GM10248 (cell line): ENCODE data around the gene MYG1.
"Not testable (repeated sequence)": the region's sequence is repeated elsewhere in the genome, so short reads cannot be mapped to it uniquely, and the experiment has no call there.

Source experiments
- CTCF ChIA-PET: fragments of 300-600 bp; sonication (Branson Sonifier 250); formaldehyde crosslinking; extraction: SDS; loops from one replicate; lab custom pipeline; 2021; ENCODE audit warnings: antibody characterized with exemption; lab: Yijun Ruan, JAX
- POLR2A ChIA-PET: fragments of 350-650 bp; sonication (Branson Sonifier 250); formaldehyde crosslinking; extraction: SDS; loops from one replicate; lab custom pipeline; 2020; ENCODE audit warnings: antibody characterized with exemption; lab: Yijun Ruan, JAX
- DNase-seq: peaks from one replicate; pipeline ENCODE4 v3.0.0; 2012; ENCODE audit errors: extremely low spot score
- TF ChIP-seq, protein P1 (sequence below): IDR thresholded peaks from 2 replicates; pipeline ENCODE4 v1.5.1; 2012; ENCODE audit warnings: mild to moderate bottlenecking, low read depth; ENCODE audit errors: extremely low read depth, missing control alignments, control extremely low read depth

The MYG1 gene

DNA sequence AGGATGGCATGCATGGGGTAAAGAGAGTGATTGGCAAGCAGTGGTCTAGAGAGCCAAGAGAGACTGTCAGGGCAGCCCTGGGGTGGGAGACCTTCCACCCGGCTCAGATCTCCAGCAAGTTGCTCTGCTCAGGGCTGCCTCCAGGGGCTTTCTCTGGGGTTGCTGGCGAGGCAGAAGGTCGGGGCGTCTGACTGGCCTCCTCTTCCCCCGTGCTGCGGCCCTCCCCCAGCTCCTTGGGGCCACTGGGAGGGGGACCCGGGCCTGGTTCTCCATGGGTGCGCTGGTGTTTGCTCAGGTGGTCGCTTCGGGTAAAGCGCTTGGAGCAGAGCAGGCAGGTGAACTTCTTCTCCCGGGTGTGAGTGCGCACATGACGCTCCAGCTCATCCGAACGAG lies 28.5 kb downstream of the MYG1 start:
- ChIA-PET POLR2A (no interaction called here), CTCF (interaction anchor here (0.6 to 17.1 kb wide), 12 partner anchors 10 to 188 kb away, joined by 3 to 442 read pairs (median 6); partner anchors contain the start of genes ESPL1, ITGB7, MYG1 and NPFF)
- no peak for DNase-seq
- TF ChIP-seq, protein P1, sequence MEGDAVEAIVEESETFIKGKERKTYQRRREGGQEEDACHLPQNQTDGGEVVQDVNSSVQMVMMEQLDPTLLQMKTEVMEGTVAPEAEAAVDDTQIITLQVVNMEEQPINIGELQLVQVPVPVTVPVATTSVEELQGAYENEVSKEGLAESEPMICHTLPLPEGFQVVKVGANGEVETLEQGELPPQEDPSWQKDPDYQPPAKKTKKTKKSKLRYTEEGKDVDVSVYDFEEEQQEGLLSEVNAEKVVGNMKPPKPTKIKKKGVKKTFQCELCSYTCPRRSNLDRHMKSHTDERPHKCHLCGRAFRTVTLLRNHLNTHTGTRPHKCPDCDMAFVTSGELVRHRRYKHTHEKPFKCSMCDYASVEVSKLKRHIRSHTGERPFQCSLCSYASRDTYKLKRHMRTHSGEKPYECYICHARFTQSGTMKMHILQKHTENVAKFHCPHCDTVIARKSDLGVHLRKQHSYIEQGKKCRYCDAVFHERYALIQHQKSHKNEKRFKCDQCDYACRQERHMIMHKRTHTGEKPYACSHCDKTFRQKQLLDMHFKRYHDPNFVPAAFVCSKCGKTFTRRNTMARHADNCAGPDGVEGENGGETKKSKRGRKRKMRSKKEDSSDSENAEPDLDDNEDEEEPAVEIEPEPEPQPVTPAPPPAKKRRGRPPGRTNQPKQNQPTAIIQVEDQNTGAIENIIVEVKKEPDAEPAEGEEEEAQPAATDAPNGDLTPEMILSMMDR: no peak

DNA sequence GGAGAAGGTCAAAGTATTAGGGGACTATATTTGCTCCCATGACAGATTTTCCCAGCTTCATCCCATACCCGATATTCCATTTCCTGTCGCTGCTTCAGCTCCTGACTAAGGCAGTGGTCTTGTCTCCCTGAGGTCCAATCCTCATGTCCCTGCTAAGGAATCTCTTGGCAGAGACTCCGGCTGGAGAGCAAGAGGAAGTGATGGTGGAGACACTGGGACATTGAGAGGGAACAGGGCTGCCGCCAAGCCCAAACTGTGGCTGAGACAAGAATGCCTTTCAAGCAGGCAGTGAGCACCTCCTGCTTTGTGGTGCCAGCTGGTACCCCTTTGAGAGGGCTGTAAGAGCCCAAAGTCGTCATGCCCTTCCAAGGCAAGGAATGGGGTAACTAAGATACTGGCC lies 31.2 kb downstream of the MYG1 start:
- ChIA-PET POLR2A (interaction anchor here (1.1 kb wide), 1 partner anchor 9 kb away, joined by 3 read pairs; the partner anchor contains the start of gene AAAS), CTCF (interaction anchor here (1.7 to 17.1 kb wide), 5 partner anchors 8 to 179 kb away, joined by 4 to 442 read pairs (median 64); partner anchors contain the start of genes AAAS and NPFF)
- TF ChIP-seq, protein P1: no peak
- DNase-seq: no peak

DNA sequence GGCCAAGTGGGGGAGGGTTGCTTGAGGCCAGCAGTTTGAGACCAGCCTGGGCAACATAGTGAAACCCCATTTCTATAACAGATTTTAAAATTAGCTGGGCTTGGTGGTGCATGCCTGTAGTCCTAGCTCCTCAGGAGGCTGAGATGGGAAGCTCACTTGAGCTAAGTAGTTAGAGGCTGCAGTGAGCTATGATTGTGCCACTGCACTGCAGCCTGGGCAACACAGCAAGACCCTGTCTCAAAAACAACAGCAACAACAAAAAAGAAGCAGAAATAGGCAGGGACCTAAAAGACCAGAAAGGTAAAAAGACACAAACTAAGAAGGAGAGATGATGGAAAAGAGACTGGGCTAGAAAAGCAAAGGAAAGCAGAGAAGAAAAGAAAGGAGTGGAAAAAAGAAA lies 32.8 kb downstream of the MYG1 start:
- POLR2A ChIA-PET, DNase-seq: not testable (repeated sequence)
- CTCF ChIA-PET: interaction anchor here (1.0 to 17.1 kb wide), 4 partner anchors 9 to 233 kb away, joined by 3 to 442 read pairs (median 38); partner anchors contain the start of genes AAAS and NPFF

DNA sequence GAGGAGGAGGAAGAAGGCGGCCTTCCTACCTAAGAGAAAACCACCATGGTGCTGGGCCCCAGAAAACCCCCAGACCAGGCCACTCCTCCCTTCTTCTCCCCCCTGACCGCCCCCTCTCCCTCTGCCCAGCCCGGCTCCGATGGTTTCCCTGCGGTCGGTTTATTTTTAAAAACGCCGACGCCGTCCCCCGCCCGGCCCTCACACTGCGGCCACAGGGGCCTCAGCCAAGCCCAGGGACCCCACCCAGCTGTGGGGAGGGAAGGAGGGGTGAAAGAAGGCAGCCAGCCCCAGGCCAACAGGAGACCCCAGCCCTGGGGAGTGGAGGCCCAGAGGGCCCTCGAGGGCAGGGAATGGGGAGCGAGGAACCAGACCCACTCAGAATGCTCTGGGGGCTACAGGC lies 33.2 kb downstream of the MYG1 start:
- ChIA-PET POLR2A (no interaction called here), CTCF (interaction anchor here (1.0 to 17.1 kb wide), 4 partner anchors 10 to 175 kb away, joined by 3 to 442 read pairs (median 38); partner anchors contain the start of genes AAAS and NPFF)
- TF ChIP-seq, protein P1: no peak
- DNase-seq: no peak

DNA sequence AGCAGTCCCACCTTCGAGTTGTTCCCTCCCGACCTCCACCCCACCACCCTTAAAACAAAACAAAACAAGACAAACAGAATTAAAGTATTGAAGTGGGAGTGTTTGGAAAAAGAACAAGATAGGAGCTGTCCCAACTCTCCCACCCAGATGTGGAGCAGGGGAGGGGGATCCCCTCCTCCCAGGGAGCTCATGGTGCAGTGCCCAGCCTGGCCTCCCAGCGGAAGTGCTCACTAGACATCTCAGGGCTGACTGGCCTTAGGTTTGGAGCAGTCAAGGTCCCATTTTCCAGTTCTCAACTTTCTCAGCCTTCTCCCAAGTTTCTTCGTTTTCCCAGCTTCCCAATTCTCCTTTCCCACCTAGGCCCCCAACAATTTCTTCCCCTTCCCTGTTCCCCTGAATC lies 33.8 kb downstream of the MYG1 start:
- TF ChIP-seq, protein P1: no peak
- CTCF ChIA-PET: interaction anchor here (1.0 to 17.1 kb wide), 4 partner anchors 10 to 175 kb away, joined by 3 to 442 read pairs (median 39); partner anchors contain the start of gene AAAS
- POLR2A ChIA-PET: no interaction called here
- no peak for DNase-seq

DNA sequence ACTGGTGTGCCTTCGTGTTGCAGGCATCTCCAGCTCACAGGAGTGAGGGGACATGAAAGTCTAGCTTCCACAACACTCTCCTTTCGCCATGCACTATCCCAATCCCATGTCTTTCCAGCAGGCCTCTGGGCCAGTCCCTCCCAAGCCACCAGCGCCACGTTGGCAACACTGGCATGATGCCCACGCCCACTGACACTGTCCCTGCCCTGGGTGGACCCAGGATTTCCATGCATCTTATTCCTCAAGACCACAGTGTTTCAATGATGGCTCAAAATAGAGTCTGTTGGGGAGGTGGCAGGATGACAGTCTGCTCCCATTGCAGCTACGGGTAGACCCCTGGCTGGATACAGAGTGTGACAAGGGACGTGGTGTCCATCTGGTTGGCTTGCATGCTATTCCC lies 34.4 kb downstream of the MYG1 start:
- ChIA-PET POLR2A (no interaction called here), CTCF (interaction anchor here (1.0 to 17.1 kb wide), 4 partner anchors 11 to 174 kb away, joined by 3 to 442 read pairs (median 39); partner anchors contain the start of gene AAAS)
- TF ChIP-seq, protein P1: no peak

DNA sequence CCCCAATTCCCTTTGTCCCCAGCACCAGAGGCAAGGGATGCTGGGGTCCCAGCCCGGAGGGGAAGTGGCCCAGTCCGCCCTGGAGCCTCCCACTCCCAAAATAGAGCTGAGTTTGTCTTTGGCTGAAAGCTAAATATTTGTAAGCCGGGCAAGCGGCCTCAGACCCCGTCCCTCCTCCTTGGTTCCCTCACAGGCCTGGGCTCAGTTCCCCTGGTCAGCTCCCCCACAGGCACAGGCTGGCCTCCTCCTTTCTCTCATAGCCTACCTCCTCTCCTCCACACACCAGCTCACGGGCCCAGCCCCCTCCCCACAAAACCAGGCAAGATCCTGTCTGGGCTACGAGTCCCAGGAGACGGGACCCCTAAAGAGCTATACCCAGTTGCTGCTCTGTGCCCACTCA lies 35.3 kb downstream of the MYG1 start:
- POLR2A ChIA-PET: no interaction called here
- CTCF ChIA-PET: interaction anchor here (0.8 to 7.5 kb wide), 5 partner anchors 10 to 121 kb away, joined by 3 to 74 read pairs (median 12); partner anchors contain the start of gene AAAS
- DNase-seq: no peak
- TF ChIP-seq, protein P1: no peak

More for the DNA sequence above, 34.4 kb downstream of the MYG1 start:
- no peak for DNase-seq
